T-helper 1 cell (primary cell): ENCODE results near the gene PSMG4.
A peak's percentile ranks its signal among the peaks of the same experiment; 100 is the strongest.
"Not testable (repeated sequence)": the region's sequence is repeated elsewhere in the genome, so short reads cannot be mapped to it uniquely, and the experiment has no call there.

Experiments used
- DNase-seq, 5 donors: peaks; one replicate each; pipeline ENCODE4 v3.0.0-alpha.2; 2012 to 2020

PSMG4 gene

DNA sequence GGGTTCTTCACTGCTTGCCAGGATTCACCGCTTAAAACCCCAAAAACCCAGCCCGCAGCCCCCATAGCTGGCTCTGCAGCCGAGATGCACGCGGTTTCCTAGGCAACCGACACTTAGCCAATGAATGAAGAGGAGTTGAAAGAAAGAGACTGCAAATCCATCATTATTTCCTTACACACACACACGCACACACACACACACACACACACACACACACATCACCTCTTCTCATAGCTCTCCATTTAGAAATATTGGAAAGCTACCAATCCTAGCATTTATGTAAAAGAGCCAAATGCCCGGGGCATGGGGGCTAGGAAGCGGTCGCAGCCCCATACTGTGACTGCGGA, 27.9 kb upstream of the PSMG4 start:
- DNase-seq, result no peak

DNA sequence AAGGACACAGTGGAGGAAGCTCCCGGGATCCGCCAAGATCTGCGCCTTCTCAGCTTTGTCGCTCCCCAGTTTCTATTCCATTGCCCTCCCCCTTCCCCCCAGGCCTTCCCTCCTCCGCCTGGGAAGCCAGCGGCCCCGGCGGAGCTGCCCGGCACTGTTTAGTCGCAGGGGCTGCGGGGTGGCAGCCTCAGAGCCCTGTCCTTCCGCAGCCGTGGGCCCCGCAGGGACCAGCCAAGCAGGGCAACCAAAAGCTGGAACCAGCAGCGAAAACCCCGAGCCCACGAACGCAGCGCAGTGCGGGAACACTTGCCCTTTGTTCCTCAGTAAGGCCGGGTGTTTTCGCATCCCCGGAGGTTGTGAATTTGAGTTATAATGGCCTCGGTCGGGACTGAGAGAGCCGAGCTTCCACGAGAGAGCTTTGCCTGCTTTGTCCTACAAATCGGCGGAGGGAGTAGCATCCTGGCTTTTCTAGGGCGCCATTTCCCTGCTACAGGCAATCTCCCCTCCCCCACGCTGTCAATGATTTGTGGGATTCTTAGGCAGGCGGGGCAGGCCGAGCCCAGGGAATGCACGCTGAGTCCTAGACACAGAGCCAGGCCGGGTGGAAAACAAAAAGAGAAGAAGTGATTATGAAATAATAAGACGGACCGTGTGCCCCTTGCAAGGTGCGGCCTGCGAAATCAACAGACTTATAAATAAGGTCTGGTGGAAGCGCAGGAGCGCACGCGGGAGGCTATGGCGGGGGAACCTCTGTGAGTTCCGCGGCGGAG, 27.3 kb upstream of the PSMG4 start:
- no peak for DNase-seq

DNA sequence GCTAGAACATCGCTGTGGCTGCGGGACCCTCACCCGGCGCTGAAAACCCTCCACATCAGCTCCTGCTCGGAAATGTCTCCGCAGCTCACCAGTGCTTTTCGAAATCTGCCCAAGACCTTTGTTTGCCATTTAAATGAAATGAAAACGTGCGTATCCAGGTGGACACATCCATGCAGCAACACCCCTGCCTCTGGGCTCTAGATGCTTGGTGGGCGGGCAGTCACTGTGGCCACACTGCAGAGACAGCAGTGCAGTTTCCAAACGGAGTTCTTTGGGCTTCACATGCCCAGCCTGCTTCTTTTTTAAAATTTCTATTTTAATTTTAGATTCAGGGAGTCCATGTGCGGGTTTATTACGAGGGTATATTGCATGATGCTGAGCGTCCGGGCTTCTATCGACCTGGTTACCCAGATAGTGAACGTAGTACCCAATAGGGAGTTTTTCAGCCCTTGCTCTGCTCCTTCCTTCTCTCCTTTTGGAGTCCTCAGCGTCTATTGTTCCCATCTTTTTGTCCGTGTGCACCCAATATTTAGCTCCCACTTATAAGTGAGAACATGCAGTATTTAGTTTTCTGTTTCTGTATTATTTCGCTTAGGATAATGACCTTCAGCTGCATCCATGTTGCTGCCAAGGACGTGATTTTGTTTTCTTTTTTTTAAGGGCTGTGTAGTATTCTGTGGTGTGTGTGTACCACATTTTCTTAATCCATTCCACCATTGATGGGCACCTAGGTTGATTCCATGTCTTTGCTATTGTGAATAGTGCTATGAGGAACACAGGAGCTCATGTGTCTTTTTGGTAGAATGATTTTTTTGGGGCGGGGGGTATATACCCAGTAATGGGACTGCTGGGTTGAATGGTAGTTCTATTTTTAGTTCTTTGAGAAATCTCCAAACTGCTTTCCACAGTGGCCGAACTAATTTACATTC, 26.5 kb upstream of the PSMG4 start:
- DNase-seq, result no peak

DNA sequence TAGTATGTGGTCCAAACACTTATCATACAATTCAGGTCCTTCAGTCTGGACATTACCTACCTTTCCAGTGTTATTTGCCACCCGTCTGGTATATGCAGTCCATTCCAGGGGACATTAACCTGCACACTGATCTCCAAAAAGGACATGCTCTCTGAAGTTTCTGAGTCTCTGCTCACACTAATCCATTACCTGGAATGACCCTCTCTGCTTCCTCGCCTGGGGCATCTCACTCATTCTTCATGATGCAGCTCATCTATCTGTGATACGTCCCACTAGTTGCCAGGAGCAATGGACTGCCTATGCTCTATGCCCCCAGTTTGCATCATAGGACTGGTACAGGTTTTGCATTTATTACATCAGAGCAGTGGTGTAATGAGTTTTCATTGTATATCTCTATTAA, 25.4 kb upstream of the PSMG4 start:
- no peak for DNase-seq

DNA sequence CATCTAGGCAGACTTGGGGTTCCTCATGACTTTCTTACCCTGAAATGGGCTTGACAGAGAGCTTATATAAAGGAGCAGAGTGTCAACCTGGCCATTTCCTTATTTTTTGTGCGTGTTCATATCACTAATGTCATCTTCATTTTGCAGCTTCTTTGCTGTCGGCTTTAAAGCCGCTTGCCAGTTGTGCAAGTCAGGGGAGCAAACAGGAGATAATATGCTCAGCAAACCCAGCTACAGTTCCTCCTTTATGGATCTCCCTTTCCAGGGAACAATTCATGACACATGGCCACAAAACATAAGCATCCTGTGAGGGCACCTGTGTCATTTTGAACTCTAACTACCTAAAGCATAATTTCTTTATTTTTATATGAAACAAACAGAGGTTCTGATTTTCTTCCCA, 24.8 kb upstream of the PSMG4 start:
- DNase-seq, result no peak

DNA sequence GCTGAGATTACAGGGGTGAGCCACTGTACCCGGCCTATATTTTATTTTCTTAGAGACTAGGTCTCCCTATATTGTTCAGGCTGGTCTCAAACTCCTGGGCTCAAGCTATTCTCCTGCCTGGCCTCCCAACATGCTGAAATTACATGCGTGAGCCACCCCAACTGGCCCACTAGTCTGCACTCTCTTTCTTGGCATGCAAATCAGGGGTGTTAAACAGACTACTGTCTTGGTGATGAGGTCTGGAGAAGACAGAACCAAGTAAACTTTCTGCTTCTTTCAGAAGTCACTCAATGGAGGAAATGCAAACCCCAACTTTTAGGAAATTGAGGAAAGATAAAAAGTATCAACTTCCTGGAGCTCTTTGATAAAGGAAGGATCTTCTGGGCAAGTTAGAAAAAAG, 23.3 kb upstream of the PSMG4 start:
- no peak for DNase-seq

DNA sequence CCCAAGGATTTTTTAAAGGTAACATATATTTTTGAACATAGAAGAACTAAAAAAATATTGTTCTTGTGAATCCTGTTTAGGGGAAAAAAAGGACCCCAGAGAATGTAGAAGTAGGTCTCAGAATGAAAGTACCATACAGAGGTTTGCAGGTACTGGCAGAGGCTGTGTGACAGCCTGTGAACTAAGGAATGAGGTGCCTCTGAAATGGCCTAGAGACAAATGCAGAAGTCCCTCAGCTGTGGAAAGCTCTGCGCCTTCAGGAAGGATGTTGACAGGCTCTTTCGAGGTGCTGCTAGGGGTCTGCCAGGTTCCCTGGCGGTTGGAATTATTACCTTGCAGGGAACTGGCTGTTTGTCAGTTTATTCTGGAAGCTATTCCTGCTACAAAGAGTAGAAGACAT, 22.7 kb upstream of the PSMG4 start:
- DNase-seq, result no peak

DNA sequence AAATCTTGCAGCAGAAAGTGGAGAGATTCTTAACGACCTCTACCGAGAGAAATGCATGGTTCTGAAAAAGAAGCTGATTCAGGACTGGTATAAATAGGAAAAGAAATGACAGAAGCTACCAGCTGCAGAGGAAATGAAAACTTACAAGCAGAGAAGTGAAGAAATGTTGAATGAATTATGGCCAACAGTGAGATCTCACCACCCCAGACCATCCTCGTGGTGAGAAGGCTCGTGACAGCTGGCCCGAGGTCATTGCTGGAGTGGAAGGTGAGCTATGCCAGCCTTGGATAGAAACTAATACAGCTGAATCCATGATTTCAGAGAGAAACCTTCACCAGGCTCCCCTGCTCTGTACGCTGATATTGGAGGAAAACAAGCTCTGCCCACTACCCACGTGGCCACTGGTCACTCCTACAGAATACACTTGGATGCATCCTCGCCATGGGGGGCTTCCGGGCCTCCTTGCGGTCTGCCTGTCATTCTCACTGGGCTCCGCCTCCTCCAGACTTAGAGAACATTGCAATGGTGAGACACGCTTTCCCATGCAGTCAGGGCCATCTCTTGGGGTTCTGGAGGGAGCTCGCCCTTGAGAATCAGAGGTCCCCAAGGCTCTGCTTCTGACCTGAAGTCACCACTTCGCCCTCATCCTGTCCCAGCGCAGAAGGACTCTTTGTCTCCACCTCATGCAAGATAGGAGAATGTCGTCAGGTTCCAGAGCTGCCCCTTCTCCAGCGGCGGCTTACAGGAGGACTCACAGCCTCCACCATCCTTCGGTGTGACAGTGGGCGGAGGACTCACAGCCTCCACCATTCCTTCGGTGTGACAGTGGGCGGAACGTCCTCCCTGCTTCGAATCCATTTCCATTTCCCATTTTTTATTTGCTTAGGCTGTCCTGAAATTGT, 20.7 kb upstream of the PSMG4 start:
- DNase-seq, result no peak

DNA sequence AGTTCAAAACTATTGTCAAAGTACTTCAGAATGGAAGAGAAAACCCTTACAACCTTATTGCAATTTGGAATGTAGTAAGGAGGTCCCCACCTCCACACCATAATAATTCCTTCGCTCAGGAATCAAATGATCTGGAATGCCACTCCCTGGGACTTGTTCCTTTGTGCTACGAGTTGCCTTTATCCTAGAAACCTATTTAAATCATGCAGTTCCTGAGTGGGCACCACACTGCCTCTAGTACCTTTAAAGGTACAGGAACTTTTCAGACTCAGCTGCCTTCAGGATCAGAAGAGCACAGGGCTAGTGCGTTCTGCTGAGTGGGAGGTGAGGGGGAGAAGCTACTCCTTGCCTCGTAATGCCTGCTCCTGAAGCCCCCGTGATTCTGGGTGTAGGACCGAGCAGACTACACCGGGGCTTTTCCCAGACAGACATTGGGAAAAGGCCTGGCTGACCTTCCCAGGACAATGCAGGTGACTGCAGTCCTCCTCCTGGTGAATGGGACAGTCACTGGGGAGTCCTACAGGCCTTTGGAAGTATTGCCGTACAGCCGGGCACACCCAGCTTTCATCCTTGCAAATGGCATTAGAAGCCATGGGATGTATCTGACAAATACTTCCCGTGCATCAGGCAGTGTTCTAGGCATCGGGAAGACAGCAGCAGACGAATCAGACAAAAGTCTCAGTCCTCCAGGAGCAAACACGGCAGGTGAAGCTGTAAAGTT, 19.5 kb upstream of the PSMG4 start:
- no peak for DNase-seq

DNA sequence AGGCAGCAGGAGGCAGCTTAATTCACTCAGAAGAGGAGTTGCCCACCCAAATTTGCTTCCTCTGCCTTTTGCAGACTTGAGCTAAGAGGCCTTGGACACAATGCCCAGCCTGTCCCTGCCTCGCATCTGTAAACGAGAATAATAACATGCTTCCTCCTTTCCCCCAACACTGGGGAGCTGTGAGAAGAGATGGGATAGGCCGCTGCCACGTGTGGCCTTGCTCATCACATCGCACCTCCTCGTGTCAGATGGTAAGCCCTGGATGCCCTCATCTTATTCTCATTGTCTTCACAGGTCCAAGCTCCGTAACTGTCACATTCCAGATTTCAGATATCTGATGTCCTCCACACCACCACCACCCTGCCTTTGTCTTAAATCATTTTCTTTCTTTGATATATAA, 18.2 kb upstream of the PSMG4 start:
- no peak for DNase-seq

DNA sequence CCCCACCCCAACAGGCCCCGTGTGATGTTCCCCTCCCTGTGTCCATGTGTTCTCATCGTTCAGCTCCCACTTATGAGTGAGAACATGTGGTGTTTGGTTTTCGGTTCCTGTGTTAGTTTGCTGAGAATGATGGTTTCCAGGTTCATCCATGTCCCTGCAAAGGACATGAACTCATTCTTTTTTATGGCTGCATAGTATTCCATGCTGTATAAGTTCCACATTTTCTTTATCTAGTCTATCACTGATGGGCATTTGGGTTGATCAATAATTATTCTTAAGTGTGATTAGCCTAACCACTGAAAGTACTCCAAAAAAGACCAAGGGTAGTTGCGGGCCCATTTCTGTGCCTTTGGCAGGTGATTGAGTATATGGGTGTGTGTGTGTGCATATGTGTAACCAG, 17.0 kb upstream of the PSMG4 start:
- not testable (repeated sequence) for DNase-seq

DNA sequence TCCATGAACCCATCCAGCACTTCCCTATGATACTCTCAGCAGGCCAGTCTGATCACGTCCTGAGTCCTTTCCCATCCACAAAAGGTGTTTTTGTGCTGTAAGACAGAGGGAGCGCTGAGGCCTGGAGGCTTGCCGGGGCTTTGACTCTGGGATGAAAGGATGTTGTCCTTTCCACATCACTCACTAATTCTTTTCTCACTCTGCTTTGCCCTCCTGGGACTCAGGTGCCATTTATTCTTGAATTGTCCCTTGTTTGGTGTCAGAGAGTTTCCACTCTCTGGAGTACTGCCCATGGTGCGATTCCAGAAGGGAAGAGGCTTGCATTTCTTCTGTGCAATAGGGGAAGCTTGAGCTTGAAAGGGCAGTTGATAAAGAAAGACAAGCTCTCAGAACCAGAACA, 16.0 kb upstream of the PSMG4 start:
- no peak for DNase-seq

DNA sequence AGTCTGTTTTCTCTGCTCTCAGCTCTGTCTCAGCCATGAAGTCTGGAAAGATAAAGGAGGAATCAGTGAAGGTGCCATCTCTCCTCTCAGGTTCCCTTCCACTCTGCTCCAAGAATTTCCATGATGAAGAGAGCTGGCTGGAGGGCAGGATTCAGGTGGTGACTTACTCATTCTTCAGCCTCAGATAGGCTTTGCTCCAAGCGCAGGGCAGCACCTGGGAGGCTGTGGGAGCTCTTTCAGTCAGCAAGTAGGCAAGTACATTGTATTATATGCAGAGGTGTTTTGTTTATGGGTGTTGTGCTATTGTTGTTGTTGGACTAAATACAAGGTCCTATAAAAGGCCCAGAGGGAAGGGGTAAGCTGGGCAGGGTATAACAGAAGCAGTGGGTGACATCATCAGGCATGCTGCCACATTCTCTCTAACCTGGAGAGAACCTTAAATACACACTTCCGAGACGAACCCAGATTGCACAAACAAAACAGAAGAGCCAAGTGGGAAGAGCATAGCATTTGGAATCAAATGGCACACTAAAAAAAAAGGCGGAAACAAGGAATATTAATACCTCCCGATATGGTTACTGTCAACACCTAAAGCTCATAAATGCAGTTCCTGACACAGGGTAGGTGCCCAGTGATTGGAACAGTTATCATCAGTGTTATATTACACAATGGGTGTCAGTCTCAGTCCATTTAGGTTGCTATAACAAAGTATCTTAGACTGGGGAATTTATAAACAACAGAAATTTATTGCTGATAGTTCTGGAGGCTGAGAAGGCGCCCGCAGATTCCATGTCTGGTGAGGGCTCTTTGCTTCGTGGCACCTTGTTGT, 14.5 kb upstream of the PSMG4 start:
- no peak for DNase-seq

DNA sequence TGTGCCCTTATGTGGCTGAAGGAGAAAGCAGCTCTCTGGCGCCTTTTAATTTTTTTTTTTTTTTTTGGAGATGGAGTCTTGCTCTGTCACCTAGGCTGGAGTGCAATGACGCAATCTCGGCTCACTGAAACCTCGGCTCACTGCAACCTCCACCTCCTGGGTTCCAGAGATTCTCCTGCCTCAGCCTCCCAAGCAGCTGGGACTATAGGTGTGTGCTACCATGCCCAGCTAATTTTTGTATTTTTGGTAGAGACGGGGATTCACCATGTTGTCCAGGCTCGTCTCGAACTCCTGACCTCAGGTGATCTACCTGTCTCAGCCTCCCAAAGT, 13.9 kb upstream of the PSMG4 start:
- DNase-seq, result not testable (repeated sequence)

DNA sequence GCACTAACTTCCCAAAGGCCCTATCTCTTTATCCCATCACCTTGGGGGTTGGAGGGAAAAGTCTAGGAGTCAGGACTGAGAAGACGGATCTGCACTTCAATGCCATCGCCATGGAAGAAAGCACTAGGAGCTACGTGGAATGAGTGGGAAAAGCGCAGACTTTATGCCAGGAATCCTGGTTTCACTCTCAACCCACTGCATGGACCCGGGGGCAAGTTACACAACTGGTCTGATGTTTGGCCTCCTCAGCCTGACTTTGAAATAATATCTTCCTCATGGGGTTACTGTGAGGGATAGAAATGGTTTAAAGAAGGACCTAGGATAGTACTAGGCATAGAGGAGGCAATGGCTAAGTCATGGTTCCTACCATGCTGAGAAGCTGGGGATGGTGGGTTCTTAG, 13.5 kb upstream of the PSMG4 start:
- no peak for DNase-seq

DNA sequence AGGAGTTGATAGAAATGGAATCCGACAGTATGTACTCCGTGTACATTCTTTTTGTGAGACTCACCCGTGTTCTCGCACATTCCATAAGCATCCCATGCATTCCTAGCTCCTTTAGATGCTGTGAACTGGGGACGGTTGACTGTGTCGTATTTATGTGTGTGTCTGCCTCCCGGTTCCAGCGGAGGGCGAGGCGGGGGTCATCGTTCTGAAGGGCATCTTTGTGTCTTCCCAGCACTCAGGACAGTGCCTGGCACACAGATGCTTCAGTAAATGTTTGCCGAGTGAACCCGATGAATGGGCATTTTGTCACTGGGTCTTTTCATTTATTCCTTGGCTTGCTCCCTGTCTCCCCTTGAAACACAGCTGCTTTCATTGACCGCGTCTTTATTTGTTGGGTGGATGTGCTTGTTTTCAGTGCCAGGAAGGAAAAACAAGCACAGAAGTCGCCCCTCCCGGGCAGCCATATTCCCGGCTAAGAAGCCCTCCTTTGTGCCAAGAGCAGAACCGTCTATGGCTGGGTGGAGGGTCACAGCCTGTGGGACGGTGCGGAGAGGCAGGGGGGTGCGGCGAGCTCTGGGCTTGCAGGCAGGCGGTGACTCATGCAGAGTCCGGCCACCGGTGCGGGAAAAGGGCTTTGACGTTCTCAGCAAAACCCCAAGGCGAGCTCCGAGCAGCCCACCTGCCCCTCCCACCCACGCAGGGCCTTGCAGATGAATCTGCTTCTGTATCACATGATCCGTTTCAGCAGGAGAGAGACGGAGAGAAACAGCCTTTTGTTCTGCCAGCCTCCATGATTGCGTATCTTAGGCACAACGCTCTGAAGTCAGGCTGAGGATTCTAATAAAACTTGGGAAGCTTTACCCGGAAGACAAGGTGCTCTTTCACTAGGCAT, 11.2 kb upstream of the PSMG4 start:
- DNase-seq, result no peak

DNA sequence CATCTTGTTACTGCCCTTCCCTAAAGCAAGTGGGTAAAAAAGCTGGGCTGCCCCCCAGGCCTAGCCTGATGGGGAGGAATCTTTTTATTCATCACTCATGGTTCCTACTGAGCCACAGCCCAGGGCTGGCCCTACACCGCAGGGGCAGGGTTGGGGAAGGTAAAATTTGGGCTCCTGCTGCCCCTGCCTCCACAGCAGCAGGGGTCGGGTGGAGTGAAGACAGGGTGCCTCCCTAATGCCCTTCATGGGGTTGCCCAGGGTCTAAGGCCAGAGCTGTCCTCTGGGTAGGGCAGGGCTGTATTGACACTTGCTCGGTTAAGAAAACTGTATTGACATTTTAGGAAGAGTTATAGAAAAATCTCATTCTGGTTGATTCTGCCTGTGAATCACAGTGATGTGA, 8.9 kb upstream of the PSMG4 start:
- no peak for DNase-seq

DNA sequence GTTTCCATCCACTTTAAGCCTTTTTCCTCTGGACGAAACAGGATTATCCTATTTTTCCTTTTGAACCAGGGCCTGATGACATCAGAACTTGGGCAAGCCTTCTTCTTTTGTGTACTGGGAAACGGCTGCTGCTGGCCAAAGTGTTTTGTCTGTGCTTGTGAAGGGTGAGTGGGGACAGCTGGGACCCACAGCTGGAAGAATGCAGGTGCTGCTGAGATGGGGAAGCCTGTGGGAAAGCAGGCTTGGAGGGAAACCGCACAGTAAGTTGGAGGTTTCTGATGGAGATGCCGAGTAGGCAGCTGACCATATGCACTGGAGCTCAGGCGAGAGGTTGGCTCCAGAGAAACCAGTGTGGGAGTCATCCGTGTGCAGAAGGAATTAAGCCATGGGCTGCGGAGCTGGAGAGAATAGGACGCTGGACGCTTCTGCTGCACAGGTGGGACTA, 8.5 kb upstream of the PSMG4 start:
- no peak for DNase-seq

DNA sequence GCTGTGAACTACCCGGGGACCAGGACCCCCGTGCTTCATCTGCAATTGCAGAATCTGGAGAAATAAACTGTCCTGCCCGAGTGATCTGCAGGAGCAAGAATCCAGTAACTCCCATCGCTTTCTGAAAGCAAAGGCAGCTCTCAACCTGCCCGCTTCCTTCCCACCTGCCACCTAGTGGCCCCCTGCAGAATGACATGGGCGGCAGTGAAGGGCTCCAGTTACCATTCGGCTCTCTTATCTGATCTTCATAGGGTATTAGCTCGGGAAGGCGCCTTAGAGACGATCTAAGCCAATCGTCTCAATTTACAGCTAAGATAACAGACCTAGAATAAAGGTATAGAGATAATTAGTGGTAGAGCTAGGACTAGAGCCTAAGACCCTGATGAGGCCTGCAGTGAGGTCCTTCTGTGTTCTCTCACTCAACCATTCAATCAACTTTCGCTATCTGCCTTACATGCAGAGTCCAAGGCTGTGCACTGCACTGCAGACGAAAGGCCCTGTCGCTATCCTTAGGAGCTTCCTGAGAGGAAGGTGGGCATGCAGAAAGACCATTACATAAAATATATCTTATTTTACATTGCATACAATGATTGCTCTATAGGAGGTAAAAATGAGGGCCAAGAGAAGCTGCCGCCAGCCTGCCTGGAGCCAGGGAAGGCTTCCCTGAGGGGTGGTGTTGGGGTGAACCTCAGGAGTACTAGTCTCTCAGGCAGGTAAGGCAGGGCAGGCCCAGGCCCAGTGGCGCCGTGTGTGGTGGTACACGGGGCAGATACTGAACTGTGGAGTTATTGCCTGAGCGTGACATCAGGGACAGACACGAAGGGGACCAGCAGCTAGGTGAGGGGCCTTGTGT, 7.1 kb upstream of the PSMG4 start:
- DNase-seq, result peak; percentile 54 to 75 (median 65)

DNA sequence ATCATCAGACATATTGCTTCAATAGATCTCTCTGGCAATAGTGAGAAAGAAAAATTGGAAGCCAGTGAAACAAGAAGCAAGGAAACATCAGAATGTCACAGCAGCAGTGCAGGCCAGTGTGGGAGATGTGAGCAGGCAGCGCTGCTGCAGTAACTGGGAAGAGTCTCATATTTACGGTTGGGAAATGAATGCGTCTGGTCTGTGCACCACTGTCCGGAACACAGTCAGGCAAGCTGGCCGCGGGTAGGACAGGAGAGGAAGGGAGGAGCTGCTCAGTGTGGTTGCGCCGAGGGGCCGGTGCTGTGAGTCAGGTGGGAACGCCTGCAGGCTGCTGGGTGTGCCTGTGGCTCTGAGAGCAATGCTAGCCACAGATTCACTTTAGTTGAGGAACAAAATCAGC, 6.4 kb upstream of the PSMG4 start:
- DNase-seq, result no peak
